22Rv1 (cell line): Measurements from ENCODE around the gene DGKB.

Experiments used
- ZFX ChIP-seq: fragments of 450-650 bp; IDR thresholded peaks from 2 replicates; pipeline ENCODE4 v1.6.1; 2017; ENCODE audit warnings: antibody characterized with exemption, borderline replicate concordance
- TF ChIP-seq, protein P1 (sequence below): fragments of 450-650 bp; IDR thresholded peaks from 2 replicates; pipeline ENCODE4 v1.5.1; 2017; ENCODE audit warnings: mild to moderate bottlenecking

DNA sequence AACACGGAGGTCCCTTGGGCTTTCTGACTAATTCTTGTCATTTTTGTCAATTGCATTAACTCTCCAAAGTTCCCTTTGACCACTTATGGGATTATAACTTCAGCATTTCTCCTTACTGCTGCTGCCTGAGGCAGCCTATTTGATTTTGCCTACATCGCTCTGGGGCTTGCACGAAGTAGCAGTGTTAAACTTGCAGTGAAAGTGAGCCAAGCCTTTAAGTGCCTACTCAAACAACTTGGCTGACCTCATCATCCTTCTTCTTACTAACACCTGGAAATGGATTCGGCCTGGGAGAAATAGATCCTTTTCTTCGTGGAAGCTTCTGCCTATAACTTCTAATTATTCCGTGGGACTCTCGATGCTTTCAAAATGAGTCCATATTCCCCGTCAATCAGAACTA, 76.6 kb downstream of the DGKB start:
- TF ChIP-seq, protein P1, sequence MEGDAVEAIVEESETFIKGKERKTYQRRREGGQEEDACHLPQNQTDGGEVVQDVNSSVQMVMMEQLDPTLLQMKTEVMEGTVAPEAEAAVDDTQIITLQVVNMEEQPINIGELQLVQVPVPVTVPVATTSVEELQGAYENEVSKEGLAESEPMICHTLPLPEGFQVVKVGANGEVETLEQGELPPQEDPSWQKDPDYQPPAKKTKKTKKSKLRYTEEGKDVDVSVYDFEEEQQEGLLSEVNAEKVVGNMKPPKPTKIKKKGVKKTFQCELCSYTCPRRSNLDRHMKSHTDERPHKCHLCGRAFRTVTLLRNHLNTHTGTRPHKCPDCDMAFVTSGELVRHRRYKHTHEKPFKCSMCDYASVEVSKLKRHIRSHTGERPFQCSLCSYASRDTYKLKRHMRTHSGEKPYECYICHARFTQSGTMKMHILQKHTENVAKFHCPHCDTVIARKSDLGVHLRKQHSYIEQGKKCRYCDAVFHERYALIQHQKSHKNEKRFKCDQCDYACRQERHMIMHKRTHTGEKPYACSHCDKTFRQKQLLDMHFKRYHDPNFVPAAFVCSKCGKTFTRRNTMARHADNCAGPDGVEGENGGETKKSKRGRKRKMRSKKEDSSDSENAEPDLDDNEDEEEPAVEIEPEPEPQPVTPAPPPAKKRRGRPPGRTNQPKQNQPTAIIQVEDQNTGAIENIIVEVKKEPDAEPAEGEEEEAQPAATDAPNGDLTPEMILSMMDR = no peak
- no peak for TF ChIP-seq ZFX
